Activated T-helper 2 cell treated with anti-CD3 and anti-CD28 coated beads, Interferon-gamma antibody, Interleukin-2, Interleukin-4, amounts not matched to agents 10 μg/mL and 5 μg/mL and 100 μg/mL, durations not matched to agents 14 hours and 24 hours and 36 hours (primary cell): ENCODE data around the gene TRUB1. TPM values are rescaled to one million over a fixed set of nuclear protein-coding genes. Genes with fewer than 3 reads are reported as not detected.

ENCODE experiments used
- DNase-seq: peaks from one replicate; pipeline ENCODE4 v3.0.0; 2021; ENCODE audit warnings: low spot score
- H3K27ac Mint-ChIP-seq: one replicate; pipeline ENCODE4 v1.8.0; 2021; ENCODE audit warnings: mixed read lengths
- H3K27me3 Mint-ChIP-seq: one replicate; pipeline ENCODE4 v1.8.0; 2021; ENCODE audit warnings: low read depth, mixed read lengths
- H3K36me3 Mint-ChIP-seq: one replicate; pipeline ENCODE4 v1.8.0; 2021; ENCODE audit warnings: low read depth, mixed read lengths
- H3K4me1 Mint-ChIP-seq: one replicate; pipeline ENCODE4 v1.8.0; 2021; ENCODE audit warnings: low read depth, mixed read lengths
- H3K4me3 Mint-ChIP-seq: one replicate; pipeline ENCODE4 v1.8.0; 2021; ENCODE audit warnings: low read depth, mild to moderate bottlenecking, moderate library complexity, mixed read lengths
- H3K9me3 Mint-ChIP-seq: one replicate; pipeline ENCODE4 v1.8.0; 2021; ENCODE audit warnings: mixed read lengths
- intact Hi-C: fragments of 100-400 bp; cut with micrococcal nuclease; formaldehyde crosslinking; loops from one replicate; pipeline ENCODE4 v1.15.1; 2023
- total RNA-seq: library from RNA; stranded (reverse); gene quantifications from 2 replicates; pipeline ENCODE4 v1.2.3, GENCODE V29; 2022

TRUB1 gene
- total RNA-seq, 1 donor from 2014 or later, result 20.3 TPM

DNA sequence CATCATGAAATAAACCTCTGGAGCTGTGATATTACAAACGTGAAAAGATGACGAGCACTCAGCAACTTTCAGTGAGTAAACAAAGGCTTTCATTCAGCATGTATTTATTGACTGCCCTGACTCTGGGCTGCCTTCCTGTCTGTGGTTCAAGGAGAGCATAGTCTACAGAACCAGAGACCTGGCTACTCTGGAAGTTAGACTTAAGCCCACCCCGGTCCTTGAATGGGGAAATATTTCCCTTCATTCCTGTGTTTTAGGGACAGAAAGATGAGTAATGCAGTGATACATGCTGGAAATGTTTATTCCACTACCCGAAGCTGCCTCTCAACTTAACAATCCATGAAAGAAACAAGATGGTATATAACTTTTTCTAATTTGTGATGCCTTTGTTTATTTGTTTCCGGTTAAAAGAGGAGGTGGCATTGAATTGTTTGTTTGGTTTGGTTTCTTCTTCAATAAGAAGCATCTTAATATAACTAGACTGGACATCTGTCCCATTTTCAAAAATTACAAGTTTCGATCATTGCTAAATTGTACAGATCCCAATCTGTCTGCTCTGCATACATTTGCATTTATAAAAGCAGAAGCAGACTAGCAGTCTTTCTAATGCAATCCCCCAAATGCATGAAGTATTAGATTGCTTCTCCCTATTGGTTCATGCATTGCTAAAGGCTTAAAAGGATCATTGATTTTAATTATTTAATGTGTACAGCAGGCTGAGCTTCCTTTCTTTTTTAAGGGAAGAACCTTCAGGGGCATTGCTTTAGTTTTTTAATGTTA lies 57.7 kb downstream of the TRUB1 start:
- Mint-ChIP-seq H3K27ac (no peak overlapping the region), H3K27me3 (no peaks in the 10 kb centered on the region), H3K9me3 (no peaks in the 10 kb centered on the region), H3K4me1 (no peaks in the 10 kb centered on the region), H3K4me3 (no peak overlapping the region), H3K36me3 (no peaks in the 10 kb centered on the region)
- DNase-seq, result no peak
- intact Hi-C loops, result no loop called here

DNA sequence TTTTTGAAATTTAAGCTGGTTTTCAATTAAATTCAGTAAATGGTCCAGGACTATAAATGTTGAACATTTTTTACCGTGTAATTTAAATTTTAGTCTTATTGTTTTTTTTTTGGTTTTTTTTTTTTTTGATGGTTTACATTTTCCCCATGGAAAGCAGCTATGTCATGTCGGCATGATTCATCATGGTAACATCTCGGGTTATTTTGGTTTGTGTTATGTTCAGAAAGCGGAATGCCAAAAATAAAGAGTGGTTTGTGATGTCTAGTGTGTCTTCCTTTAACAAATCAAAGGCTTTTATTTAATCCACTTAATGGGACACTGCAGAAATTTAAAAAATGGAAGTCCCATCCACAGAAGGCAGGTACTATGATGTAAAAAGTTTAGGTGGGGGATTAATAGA lies 58.5 kb downstream of the TRUB1 start:
- no peaks in the 10 kb centered on the region for H3K27me3 Mint-ChIP-seq

DNA sequence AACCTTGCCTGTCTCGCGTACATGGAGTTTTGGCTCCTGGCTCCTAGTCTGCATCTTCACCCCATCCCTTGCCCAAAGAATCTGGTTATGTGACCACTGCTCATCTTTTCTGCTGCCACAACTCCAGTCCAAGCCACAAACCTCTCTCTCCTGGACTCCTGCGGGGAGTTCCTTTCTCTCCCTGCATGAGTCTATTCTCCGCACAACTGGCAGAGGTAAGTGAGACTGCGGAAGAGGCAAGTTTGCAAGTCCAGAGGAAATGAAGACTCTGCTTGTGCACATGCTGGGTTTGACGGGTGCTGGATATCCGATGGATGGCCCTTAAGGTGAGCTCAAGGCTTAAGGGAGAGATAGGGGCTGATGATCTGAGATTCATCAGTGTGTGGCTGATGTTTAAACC lies 61.0 kb downstream of the TRUB1 start:
- no peaks in the 10 kb centered on the region for H3K9me3 Mint-ChIP-seq
- DNase-seq, result no peak
- H3K4me1 Mint-ChIP-seq, result peaks cover 6% of the 10 kb centered on the region
- peaks cover 1% of the 10 kb centered on the region for H3K27me3 Mint-ChIP-seq
- H3K27ac Mint-ChIP-seq, result no peak overlapping the region
- H3K36me3 Mint-ChIP-seq, result no peaks in the 10 kb centered on the region
- no peak overlapping the region for H3K4me3 Mint-ChIP-seq
- intact Hi-C loops, result no loop called here

More for the DNA sequence above, 58.5 kb downstream of the TRUB1 start:
- no peak overlapping the region for H3K27ac Mint-ChIP-seq
- H3K4me1 Mint-ChIP-seq, result peaks cover 2% of the 10 kb centered on the region
- no peaks in the 10 kb centered on the region for H3K36me3 Mint-ChIP-seq
- no peak for DNase-seq
- no peak overlapping the region for H3K4me3 Mint-ChIP-seq
- intact Hi-C loops, result no loop called here
- no peaks in the 10 kb centered on the region for H3K9me3 Mint-ChIP-seq

DNA sequence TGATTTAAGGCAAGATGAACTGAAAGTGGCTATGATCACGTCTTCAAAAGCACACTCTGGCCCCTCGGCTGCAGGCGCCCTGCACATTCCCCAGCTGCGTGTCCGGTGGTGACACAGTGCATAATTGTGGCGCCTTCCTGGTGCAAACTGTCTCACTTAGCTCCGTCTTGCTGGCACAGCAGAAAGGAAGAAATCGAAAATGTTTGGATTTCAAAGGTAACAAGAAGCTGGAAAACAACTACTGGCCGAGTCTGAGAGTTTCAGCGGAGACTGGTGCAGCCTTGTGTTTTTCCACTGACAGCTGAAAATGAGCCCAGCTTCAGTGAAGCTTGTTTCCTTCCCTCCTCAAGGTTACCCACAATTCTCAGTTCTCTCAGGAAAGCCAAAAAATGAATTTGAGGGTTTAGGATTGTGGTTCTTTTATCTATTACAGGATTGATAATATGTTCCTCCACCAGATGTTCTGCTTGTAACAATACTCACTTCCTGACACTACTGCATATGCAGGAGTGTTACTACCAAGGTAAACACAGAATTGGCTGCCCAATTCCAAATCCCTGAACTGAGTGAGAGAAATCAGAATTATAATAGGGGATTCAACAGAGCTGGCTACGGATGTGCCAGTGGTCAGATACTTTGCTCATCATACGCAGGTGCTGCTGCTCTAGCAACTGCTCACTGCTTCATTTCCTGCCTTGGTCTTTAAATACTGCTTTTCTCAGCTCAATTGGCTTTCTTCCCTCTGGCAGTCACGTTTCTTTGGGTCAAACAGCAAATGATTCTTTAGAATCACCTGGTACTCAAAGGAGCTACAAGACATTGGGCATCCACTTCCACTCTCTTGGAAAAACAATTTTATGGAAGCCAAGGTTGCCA lies 63.7 kb downstream of the TRUB1 start:
- peaks cover 8% of the 10 kb centered on the region for H3K27me3 Mint-ChIP-seq
- no peaks in the 10 kb centered on the region for H3K36me3 Mint-ChIP-seq
- H3K9me3 Mint-ChIP-seq, result no peaks in the 10 kb centered on the region
- no peak overlapping the region for H3K4me3 Mint-ChIP-seq
- no peak for DNase-seq
- H3K27ac Mint-ChIP-seq, result no peak overlapping the region
- peaks cover 6% of the 10 kb centered on the region for H3K4me1 Mint-ChIP-seq
- intact Hi-C loops, result no loop called here

DNA sequence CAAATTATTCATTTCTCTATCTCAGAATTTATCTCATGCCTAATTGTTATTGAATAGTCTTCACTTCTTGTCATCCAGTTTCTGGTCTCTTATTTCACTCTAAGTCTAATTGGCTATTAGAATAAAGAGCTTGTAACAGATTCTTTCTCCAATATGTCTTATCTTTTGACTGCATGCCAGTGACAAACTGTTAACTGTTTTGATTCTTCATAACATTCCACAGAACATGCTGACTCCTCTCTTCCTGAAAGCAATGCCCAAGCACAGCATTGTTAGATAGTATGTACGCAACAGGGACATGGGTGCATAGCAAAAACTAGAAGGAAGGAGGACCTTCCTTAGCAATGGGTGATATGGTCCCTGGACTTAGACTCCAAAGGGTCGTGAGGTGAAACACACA lies 65.4 kb downstream of the TRUB1 start:
- Mint-ChIP-seq H3K9me3 (no peaks in the 10 kb centered on the region), H3K27me3 (peaks cover 8% of the 10 kb centered on the region), H3K4me3 (no peak overlapping the region), H3K4me1 (peaks cover 6% of the 10 kb centered on the region), H3K36me3 (no peaks in the 10 kb centered on the region), H3K27ac (no peak overlapping the region)
- no peak for DNase-seq
- intact Hi-C loops, result no loop called here

DNA sequence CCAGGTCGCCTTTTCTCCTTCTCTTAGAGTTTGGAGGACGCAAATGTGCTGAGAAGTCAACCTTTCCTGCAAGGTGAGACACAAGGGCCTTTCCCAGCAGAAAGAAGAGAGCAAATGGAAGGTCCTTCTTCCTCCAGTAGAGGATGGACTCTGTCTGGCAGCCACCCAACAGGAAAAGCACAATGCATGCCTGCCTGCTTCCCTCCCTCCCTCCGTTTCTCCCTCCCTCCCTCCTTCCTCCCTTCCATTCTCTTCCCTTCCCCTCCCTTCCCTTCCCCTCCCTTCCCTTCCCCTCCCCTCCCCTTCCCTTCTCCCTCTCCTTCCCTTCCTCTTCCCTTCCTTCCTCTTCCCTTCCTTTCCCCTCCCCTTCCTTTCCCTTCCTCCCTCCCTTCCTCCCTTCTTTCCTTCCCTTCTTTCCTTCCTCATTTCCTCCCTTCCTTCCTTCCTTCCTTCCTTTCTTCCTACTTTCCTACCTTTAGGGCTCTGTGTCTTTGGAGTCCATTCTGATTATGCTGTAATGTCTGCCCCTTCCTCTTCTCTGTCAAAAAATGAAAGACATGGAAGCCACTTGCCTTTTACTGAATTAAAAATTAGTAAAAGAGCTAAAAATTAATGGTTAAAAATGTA lies 66.4 kb downstream of the TRUB1 start:
- Mint-ChIP-seq H3K27me3 (peaks cover 8% of the 10 kb centered on the region), H3K27ac (no peak overlapping the region)
- intact Hi-C loops, result no loop called here

DNA sequence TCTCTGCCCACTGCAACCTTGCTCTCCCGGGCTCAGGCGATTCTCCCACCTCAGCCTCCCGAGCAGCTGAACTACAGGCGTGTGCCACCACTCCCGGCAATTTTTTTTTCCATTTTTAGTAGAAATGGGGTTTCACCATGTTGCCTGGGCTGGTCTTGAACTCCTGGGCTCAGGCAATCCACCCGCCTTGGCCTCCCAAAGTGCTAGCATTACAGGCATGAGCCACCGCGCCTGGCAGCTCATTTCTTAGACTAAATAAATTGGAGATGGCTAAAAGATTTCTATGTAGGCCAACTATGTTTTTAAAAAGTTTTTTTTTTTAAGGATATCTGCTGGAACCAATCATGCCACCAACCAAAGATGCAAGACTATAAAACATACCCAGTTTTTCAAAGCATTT lies 67.8 kb downstream of the TRUB1 start:
- H3K27me3 Mint-ChIP-seq, result peaks cover 8% of the 10 kb centered on the region
- H3K4me3 Mint-ChIP-seq, result no peak overlapping the region
- DNase-seq, result no peak
- no peak overlapping the region for H3K27ac Mint-ChIP-seq
- intact Hi-C loops, result no loop called here
- H3K9me3 Mint-ChIP-seq, result no peaks in the 10 kb centered on the region
- no peaks in the 10 kb centered on the region for H3K36me3 Mint-ChIP-seq
- H3K4me1 Mint-ChIP-seq, result peaks cover 6% of the 10 kb centered on the region

More for the DNA sequence above, 66.4 kb downstream of the TRUB1 start:
- no peaks in the 10 kb centered on the region for H3K9me3 Mint-ChIP-seq
- peaks cover 6% of the 10 kb centered on the region for H3K4me1 Mint-ChIP-seq
- no peaks in the 10 kb centered on the region for H3K36me3 Mint-ChIP-seq
- H3K4me3 Mint-ChIP-seq, result no peak overlapping the region
- DNase-seq, result no peak

GRCh38 chr10:115018185-115018931 lies 80.4 kb downstream of the TRUB1 start:
- H3K36me3 Mint-ChIP-seq, result no peaks in the 10 kb centered on the region
- H3K9me3 Mint-ChIP-seq, result no peaks in the 10 kb centered on the region
- H3K27ac Mint-ChIP-seq, result no peak overlapping the region
- peaks cover 5% of the 10 kb centered on the region for H3K27me3 Mint-ChIP-seq
- H3K4me1 Mint-ChIP-seq, result no peaks in the 10 kb centered on the region
- DNase-seq, result no peak
- intact Hi-C loops, result no loop called here
- H3K4me3 Mint-ChIP-seq, result no peak overlapping the region

- Mint-ChIP-seq H3K4me3 (no peak overlapping the region), H3K27ac (no peak overlapping the region), H3K36me3 (no peaks in the 10 kb centered on the region), H3K4me1 (no peaks in the 10 kb centered on the region), H3K9me3 (no peaks in the 10 kb centered on the region), H3K27me3 (peaks cover 10% of the 10 kb centered on the region)
- no peak for DNase-seq
- intact Hi-C loops, result no loop called here
Measured at GRCh38 chr10:115020449-115020848, 82.5 kb downstream of the TRUB1 start.

DNA sequence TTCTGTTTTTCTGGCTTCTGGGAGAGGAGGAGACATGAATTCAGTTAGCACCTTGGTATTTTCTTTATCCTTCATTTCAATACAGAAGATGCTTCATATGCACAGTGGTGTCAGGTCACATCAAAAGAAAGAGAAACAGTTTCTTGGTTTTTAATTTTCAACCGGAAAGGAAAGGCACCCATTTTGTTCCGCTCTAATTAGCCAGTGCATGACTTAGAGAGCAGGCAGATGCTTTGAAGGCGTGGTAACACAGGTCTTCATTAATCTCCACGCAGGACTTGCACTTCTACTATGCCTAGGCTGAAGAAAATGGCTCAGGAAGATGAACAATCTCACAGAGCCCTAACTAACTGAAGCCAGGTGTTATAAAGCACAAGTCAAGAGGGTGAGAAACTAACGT lies 84.7 kb downstream of the TRUB1 start:
- H3K4me3 Mint-ChIP-seq, result no peak overlapping the region
- H3K27ac Mint-ChIP-seq, result no peak overlapping the region
- no peaks in the 10 kb centered on the region for H3K4me1 Mint-ChIP-seq
- intact Hi-C loops, result no loop called here
- peaks cover 10% of the 10 kb centered on the region for H3K27me3 Mint-ChIP-seq
- DNase-seq, result no peak
- H3K36me3 Mint-ChIP-seq, result no peaks in the 10 kb centered on the region
- H3K9me3 Mint-ChIP-seq, result no peaks in the 10 kb centered on the region

GRCh38 chr10:115023715-115024114 lies 85.7 kb downstream of the TRUB1 start:
- Mint-ChIP-seq H3K9me3 (no peaks in the 10 kb centered on the region), H3K4me3 (no peak overlapping the region), H3K36me3 (no peaks in the 10 kb centered on the region), H3K4me1 (no peaks in the 10 kb centered on the region), H3K27me3 (peaks cover 10% of the 10 kb centered on the region), H3K27ac (no peak overlapping the region)
- no peak for DNase-seq
- intact Hi-C loops, result no loop called here

DNA sequence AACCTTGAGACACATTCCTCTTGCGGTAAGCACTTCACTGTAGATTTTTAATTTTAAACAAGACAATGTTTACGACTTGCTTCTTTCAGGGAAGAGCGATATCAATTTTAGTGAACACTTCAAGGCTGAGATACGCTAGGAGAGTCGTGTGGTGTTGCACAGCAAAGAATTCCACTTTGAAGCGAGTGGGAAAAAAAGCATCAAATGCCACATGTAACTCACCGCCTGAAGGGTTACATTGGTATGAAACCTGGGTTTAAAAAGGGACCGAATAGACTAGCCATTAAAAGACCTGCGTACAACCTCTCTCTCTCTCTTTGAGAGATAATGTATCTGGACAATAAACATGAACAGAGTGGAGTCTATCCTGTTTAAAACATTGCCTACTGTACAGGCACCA lies 86.4 kb downstream of the TRUB1 start:
- Mint-ChIP-seq H3K4me3 (no peak overlapping the region), H3K4me1 (no peaks in the 10 kb centered on the region), H3K27me3 (peaks cover 10% of the 10 kb centered on the region), H3K36me3 (no peaks in the 10 kb centered on the region), H3K9me3 (no peaks in the 10 kb centered on the region), H3K27ac (no peak overlapping the region)
- intact Hi-C loops, result no loop called here
- DNase-seq, result no peak
